ENCODE measurements around the gene KCTD8.

KCTD8 gene

DNA sequence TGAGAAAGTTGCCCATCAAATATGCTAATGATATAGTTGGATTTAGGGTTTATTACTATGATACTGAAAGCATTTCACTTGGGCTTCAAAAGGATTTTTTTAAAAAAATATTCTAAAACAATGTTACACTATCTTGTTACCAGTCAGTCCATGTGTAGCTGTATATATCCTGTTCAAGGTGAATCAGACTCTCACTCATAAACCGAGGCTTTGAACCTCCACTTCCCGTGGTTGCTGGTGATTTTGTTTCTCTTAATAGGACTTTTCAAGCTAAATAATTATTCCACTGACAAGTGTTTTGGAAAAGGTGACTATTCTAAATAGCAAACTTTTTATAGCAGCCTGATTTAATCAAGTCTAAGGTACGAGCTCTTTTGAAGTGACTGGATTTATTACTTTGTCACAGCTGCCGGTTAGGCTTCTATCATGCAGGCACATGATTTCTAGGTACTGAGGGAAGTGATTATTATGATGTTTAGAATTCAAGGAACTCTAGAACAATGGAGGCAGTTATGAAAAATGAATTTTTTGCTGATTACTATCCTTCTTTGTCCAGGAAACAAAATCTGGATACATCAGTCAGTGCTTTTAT lies 287.7 kb downstream of the KCTD8 start:
- DNase-seq: no peak

DNA sequence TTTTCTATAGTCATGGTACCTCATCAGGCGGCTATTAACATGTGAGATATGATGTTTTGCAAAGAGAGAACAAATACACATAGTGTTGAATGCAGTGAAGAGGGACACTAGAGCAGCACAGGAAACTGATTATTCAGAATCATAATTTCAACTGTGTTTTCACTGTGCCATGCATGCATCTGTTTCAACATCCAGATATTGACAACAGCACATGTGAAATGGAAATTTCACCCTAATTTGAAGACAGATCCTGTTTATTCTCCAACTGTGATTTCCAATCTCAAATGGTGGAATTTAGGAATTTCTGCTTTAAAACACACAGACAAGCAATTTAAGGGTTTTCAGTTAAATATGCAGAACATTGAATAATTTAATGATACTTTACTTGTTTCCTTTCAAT lies 288.6 kb downstream of the KCTD8 start:
- no peak for DNase-seq

DNA sequence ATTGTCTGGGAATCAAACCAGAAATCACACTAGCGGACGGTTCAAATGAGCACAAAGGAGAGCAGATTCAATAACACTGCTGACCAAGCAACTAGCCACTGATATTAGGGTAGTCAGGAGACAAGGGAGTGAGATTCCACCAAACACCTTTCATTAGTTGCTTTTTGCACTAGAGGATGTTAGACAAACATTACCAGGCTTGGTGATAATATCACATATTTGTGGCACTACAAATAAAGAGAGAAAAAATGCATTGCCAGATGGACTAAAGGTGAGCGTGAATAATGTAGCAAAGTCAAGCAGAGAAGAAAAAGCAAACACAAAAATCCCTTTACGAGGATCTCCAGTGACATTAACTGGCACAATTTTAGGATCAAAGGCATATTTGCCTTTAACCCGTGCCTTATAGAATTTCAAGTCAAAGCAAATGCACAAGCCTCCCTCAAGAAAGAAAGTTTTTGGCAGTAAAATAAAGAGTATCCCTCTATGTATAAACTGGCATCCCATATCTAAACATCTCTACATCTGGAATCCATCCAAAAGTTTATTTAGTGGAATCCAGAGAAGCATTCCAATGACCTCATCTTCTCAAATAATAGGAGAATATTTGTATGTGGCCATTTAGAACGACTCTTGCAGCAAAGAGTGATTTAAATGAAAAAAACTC lies 290.9 kb downstream of the KCTD8 start:
- no peak for DNase-seq

DNA sequence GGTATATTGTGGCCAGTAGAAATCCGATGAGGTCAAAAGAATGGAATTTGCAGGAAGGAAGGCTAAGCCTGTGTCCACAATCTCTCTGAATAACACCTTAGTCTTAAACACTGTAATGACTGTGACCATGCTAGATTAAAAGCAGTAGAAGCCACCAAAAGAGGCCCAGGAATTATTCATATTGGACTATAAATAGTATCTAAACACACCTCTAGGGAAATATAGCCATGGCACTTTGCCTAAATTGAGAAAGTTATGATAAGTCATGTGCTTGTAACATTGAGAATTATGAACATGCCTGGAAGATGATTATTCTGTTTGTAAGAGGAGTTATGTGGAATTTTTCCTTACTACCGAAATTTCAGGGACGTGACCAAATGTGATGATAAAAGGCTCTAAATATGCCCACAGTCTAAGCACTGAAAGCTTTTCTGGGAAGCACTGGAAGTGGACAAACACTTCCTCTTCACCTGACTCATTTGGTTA lies 298.5 kb downstream of the KCTD8 start:
- no peak for DNase-seq

DNA sequence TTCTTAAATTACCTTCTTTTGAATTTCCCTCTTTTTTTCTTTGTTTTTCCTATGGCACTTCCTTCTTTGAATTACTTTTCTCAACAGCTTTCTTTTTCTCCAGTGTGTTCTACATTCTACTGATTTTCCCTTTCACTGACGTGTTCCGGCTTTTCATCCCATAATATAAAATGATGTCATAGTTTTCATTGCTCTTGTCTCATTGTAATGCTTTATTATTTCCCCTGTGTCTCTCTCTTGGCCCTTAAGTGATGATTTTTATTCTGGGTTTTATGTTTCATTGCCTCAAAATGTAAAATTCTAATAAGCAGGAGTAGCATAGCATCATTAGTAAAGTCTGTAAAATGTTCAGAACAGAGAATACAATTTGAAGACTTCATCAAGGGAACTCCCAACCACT lies 299.3 kb downstream of the KCTD8 start:
- no peak for DNase-seq

DNA sequence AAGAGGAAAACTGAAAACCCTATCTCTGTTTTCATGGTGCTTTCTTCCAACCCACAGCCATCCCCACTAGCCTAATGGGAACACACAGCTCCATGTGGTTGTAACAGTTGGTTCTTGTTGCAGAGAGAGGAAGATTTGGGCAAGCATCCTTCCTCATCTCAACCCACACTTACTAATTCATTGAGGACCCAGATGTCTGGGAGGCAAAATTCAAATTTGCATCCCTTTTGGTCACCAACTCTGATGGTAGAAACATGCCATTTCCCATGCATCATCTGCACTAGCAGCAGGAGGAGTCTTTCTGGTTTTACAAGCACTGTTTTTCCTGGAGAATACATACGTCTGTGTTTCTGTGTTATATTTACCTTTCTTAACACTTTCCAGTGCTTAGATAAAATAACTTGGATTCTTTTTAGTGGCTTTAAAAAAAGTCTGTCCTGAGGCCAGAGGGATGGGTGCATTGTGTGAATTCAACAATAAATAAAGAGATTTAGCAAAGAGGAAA lies 301.0 kb downstream of the KCTD8 start:
- DNase-seq: no peak

DNA sequence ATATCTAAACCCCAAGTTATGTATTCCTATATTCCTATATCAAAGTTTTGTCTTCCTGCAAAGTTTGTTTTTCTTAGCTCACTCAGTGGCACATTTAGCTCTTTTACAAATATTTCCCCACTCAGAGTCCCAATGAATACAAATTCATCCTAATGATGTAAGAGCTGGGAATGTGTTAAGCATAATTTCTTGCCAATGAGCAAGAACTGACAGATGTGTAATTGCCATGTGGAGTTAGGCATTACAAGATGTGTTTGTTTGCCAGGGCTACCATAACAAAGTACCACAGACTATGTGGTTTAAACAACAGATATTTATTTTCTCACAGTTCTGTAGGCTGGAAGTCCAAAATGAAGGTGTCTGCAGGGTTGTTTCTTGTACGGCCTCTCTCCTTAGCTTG lies 302.1 kb downstream of the KCTD8 start:
- DNase-seq: no peak

DNA sequence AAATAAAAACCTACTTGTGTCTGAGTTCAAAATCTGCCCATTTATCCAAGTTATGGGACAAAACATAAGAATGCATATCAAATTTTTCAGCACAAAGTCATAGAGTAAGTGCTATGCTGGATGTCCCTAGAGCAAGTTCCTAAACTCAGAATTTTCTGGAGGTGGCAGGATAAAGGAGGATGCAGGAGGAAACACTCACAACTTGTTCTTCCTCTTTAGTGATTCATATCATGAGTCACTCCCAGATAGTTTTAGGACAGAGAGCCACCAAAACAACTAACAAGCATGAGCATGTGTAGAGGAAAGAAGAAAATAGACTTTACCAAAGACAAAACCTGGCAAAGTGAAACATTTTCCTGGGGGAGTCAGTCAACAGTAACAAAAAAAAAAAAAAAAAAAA lies 302.7 kb downstream of the KCTD8 start:
- DNase-seq: no peak

DNA sequence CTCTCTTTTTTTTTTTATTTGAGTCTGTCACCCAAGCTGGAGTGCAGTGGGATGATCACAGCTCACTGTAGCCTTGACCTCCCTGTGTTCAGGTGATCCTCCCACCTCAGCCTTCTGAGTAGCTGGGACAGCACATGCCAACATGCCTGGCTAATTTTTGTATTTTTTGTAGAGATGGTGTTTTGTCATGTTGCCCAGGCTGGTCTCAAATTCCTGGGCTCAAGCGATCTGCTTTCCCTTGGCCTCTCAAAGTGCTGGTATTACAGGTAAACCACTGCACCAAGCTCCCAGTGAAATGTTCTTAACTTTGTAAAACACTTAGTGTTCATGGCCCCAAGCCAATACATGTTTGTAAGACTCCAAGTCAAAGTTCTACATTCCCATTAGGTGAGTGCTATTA lies 316.1 kb downstream of the KCTD8 start:
- DNase-seq: no peak
